K562 (cell line): ENCODE data around the gene UBE2L3. TPM values are rescaled to one million over a fixed set of nuclear protein-coding genes. Genes with fewer than 3 reads are reported as not detected.

Experiments
- CUX1 ChIP-seq: fragments of 200-800 bp; sonication (Bioruptor generic); IDR thresholded peaks from 2 replicates; pipeline ENCODE4 v1.6.1; 2016; ENCODE audit warnings: missing genetic modification characterization, missing compliant biosample characterization
- CXXC5 ChIP-seq: fragments of 250-450 bp; sonication (Bioruptor Pico); IDR thresholded peaks from 2 replicates; pipeline ENCODE4 v1.8.0; 2022; ENCODE audit warnings: inconsistent platforms, mild to moderate bottlenecking, moderate library complexity
- HMGN3 ChIP-seq: IDR thresholded peaks from 2 replicates; pipeline ENCODE4 v1.6.1; 2011; ENCODE audit warnings: borderline replicate concordance, low read depth, mild to moderate bottlenecking, mixed read lengths, low read length; ENCODE audit not compliant: insufficient read length; ENCODE audit errors: extremely low read depth
- MEF2A ChIP-seq: IDR thresholded peaks from 2 replicates; pipeline ENCODE4 v1.6.1; 2011; ENCODE audit warnings: low read depth, mild to moderate bottlenecking, low read length, moderate library complexity; ENCODE audit not compliant: control insufficient read depth
- NR3C1 ChIP-seq: sonication (generic); formaldehyde crosslinking; IDR thresholded peaks from 2 replicates; pipeline ENCODE4 v1.8.1; 2022; ENCODE audit warnings: missing genetic modification reagents
- PCBP1 ChIP-seq: fragments of 200-400 bp; formaldehyde crosslinking; IDR thresholded peaks from 2 replicates; pipeline ENCODE4 v1.6.1; 2018; ENCODE audit warnings: mild to moderate bottlenecking, low read depth, low read length; ENCODE audit not compliant: poor library complexity, severe bottlenecking
- RAD51 ChIP-seq: fragments of 450-650 bp; IDR thresholded peaks from 2 replicates; pipeline ENCODE4 v1.7.1; 2016; ENCODE audit warnings: low read depth, mild to moderate bottlenecking, borderline replicate concordance
- RCOR1 ChIP-seq, 2 experiments: IDR thresholded peaks; 2 replicates each; pipeline ENCODE4 v1.6.1; 2012; ENCODE audit warnings: low read depth in 2 of 2, low read length in 2 of 2, borderline replicate concordance in 1 of 2, improper control_type of control experiment in 1 of 2
- RFX7 ChIP-seq: fragments of 250-450 bp; sonication (Bioruptor Pico); IDR thresholded peaks from 2 replicates; pipeline ENCODE4 v1.5.1; 2021; ENCODE audit warnings: mild to moderate bottlenecking
- STAT6 ChIP-seq: sonication (generic); formaldehyde crosslinking; IDR thresholded peaks from 2 replicates; pipeline ENCODE4 v1.8.1; 2023; ENCODE audit warnings: mild to moderate bottlenecking, missing genetic modification reagents
- SUPT5H ChIP-seq: fragments of 450-650 bp; IDR thresholded peaks from 2 replicates; pipeline ENCODE4 v1.6.1; 2016
- ZNF121 ChIP-seq: sonication (generic); formaldehyde crosslinking; conservative IDR thresholded peaks from 2 replicates; pipeline ENCODE4 v1.8.0; 2022; ENCODE audit warnings: missing genetic modification reagents
- ZNF584 ChIP-seq: fragments of 200-800 bp; sonication (Bioruptor generic); IDR thresholded peaks from 2 replicates; pipeline ENCODE4 v1.6.1; 2016; ENCODE audit warnings: low read depth, mild to moderate bottlenecking, missing genetic modification characterization, missing compliant biosample characterization
- polyA plus RNA-seq, 8 experiments: library from polyadenylated mRNA; depleted of rRNA in 4 of 8; stranded (reverse) in 5 of 8; unstranded in 3 of 8; fragments of >200 nt; fragmentation: Nextera tagmentation in 2 of 8; fragmentation: Illumina TruSeq in 1 of 8; extraction: Ambion mirVana in 2 of 8; extraction: Trizol in 1 of 8; gene quantifications; 2 replicates each; pipeline versions ENCODE4 v1.2.1 to v1.2.3, GENCODE V29; 2011 to 2014; ENCODE audit warnings: inconsistent platforms in 1 of 8, missing spikeins in 1 of 8
- total RNA-seq, 7 experiments: library from RNA; depleted of rRNA in 6 of 7; stranded (reverse); fragments of >200 nt in 6 of 7; fragmentation: Illumina TruSeq in 2 of 7; extraction: Trizol in 2 of 7; gene quantifications; 2 replicates each; pipeline versions ENCODE4 v1.2.1 to v1.2.3, GENCODE V29; 2011 to 2021; ENCODE audit warnings: low replicate concordance in 1 of 7
- TF ChIP-seq, protein P1 (sequence below): fragments of 250-450 bp; sonication (Bioruptor Pico); IDR thresholded peaks from 2 replicates; pipeline ENCODE4 v1.9.0; 2021; ENCODE audit warnings: mild to moderate bottlenecking, inconsistent platforms
- TF ChIP-seq, protein P2 (sequence below): fragments of 450-650 bp; IDR thresholded peaks from 2 replicates; pipeline ENCODE4 v1.6.1; 2017; ENCODE audit warnings: mild to moderate bottlenecking, moderate library complexity

UBE2L3 gene
- total and polyA plus RNA-seq, 9 of the 15 experiments (the other 6 are each of a cell fraction or from before 2014, with no cell fraction given): 215 to 625 (median 285) TPM

DNA sequence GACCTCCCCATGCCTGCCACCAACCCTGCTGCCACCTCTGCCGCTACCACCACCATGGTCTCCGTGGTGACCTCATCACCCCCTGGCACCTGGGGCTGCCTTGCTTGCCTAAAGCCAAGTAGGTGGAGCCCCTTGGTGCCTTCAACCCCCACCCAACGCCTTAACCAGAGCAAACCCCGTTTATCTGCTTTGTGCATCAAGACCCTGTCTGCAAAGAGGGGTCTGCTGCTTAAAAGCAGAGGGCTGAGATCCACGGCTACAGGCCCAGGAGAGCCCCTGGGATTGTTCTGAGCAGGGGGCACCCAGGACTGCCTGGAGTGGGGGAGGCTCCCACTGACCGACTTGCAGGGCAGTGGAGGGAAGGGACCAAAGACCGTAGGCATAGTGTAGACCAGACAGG lies 93.4 kb downstream of the UBE2L3 start (continued):
- TF ChIP-seq, protein P1, sequence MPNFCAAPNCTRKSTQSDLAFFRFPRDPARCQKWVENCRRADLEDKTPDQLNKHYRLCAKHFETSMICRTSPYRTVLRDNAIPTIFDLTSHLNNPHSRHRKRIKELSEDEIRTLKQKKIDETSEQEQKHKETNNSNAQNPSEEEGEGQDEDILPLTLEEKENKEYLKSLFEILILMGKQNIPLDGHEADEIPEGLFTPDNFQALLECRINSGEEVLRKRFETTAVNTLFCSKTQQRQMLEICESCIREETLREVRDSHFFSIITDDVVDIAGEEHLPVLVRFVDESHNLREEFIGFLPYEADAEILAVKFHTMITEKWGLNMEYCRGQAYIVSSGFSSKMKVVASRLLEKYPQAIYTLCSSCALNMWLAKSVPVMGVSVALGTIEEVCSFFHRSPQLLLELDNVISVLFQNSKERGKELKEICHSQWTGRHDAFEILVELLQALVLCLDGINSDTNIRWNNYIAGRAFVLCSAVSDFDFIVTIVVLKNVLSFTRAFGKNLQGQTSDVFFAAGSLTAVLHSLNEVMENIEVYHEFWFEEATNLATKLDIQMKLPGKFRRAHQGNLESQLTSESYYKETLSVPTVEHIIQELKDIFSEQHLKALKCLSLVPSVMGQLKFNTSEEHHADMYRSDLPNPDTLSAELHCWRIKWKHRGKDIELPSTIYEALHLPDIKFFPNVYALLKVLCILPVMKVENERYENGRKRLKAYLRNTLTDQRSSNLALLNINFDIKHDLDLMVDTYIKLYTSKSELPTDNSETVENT (CRISPR knock-in tag): no peak
- TF ChIP-seq PCBP1 (no peak), RAD51 (no peak), ZNF121 (no peak), ZNF584 (CRISPR knock-in tag) (no peak), NR3C1 (CRISPR knock-in tag) (no peak), MEF2A (no peak), RFX7 (no peak), SUPT5H (no peak), HMGN3 (no peak), CUX1 (CRISPR knock-in tag) (no peak), STAT6 (peak; percentile 84; the same call in 1 of the 2 replicates), RCOR1 (IDR thresholded peaks at IDR 0.05; ENCODE audit: borderline replicate concordance in 1 of 2, low read depth in 2 of 2, low read length in 2 of 2) (peak in 1 of 2 experiments; percentile 58; a peak in 1 of 4 replicates), CXXC5 (no peak)
- TF ChIP-seq, protein P2, sequence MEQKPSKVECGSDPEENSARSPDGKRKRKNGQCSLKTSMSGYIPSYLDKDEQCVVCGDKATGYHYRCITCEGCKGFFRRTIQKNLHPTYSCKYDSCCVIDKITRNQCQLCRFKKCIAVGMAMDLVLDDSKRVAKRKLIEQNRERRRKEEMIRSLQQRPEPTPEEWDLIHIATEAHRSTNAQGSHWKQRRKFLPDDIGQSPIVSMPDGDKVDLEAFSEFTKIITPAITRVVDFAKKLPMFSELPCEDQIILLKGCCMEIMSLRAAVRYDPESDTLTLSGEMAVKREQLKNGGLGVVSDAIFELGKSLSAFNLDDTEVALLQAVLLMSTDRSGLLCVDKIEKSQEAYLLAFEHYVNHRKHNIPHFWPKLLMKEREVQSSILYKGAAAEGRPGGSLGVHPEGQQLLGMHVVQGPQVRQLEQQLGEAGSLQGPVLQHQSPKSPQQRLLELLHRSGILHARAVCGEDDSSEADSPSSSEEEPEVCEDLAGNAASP: no peak
